HCT116 (cell line): ENCODE data around the gene NPDC1. TPM values are rescaled to one million over a fixed set of nuclear protein-coding genes. Genes with fewer than 3 reads are reported as not detected.

Experiments used
- ATAC-seq: fragments of 200-7000 bp; cut with Tn5 transposase; 2 replicates; pipeline ENCODE4 v1.9.1; 2020; ENCODE audit warnings: mild to moderate bottlenecking, moderate library complexity
- BruUV-seq: library from RNA; stranded (reverse); fragments of 400-500 nt; replicated peaks from 2 replicates; lab custom pipeline; 2021; lab: Mats Ljungman, UMichigan
- CTCF ChIA-PET: fragments of 300-600 bp; sonication (Branson Sonifier 250); formaldehyde crosslinking; loops from one replicate; lab custom pipeline; 2021; ENCODE audit warnings: antibody characterized with exemption; lab: Charles Lee
- POLR2A ChIA-PET: fragments of 300-600, 350-600 bp; sonication (Branson Sonifier 250); formaldehyde crosslinking; loops from one replicate; lab custom pipeline; 2021; ENCODE audit warnings: antibody characterized with exemption; lab: Charles Lee
- RAD21 ChIA-PET, 2 experiments: fragments of 300-600 bp; sonication (Branson Sonifier 250); formaldehyde crosslinking; loops; one replicate each; lab custom pipeline; 2023; ENCODE audit warnings: low total read pairs in 2 of 2; ENCODE audit not compliant: uncharacterized antibody in 2 of 2, unreplicated experiment in 2 of 2, low non-redundant PET in 1 of 2; lab: Charles Lee
- DNase-seq: peaks from one replicate; pipeline ENCODE4 v3.0.0-alpha.2; 2010; ENCODE audit warnings: low read depth, low spot score
- H2AFZ ChIP-seq: fragments of 200-600 bp; shearing (Covaris generic), sonication (generic); 2 replicates; pipeline ENCODE4 v1.6.1; 2017; ENCODE audit warnings: low read depth, mixed run types, mixed read lengths, antibody characterized with exemption, low read length; ENCODE audit not compliant: poor library complexity, severe bottlenecking
- H3K27ac ChIP-seq: 2 replicates; pipeline ENCODE4 v1.5.1; 2012; ENCODE audit warnings: low read depth, low read length
- H3K27me3 ChIP-seq: fragments of 200-600 bp; sonication (generic); 2 replicates; pipeline ENCODE4 v1.6.1; 2016; ENCODE audit warnings: mixed run types, low read length, mixed read lengths; ENCODE audit not compliant: insufficient read depth
- H3K36me3 ChIP-seq, 2 experiments: fragments of 200-500 bp in 1 of 2; fragments of 200-600 bp in 1 of 2; sonication (Bioruptor generic) in 1 of 2; sonication (generic) in 1 of 2; 2 replicates each; pipeline versions ENCODE4 v1.5.1 to v1.6.1; 2014 to 2016; ENCODE audit warnings: low read length in 2 of 2, inconsistent platforms in 1 of 2, mixed read lengths in 1 of 2, mixed run types in 1 of 2; ENCODE audit not compliant: insufficient read depth in 2 of 2, control insufficient read depth in 1 of 2
- H3K4me1 ChIP-seq, 2 experiments: fragments of 200-600 bp in 1 of 2; sonication (generic) in 1 of 2; 2 replicates each; pipeline versions ENCODE4 v1.5.1 to v1.6.1; 2012 to 2017; ENCODE audit warnings: low read length in 2 of 2, inconsistent platforms in 1 of 2, mild to moderate bottlenecking in 1 of 2, mixed read lengths in 1 of 2, mixed run types in 1 of 2, moderate library complexity in 1 of 2; ENCODE audit not compliant: insufficient read depth in 2 of 2, control insufficient read depth in 1 of 2
- H3K4me2 ChIP-seq: fragments of 200-600 bp; sonication (generic); 2 replicates; pipeline ENCODE4 v1.6.1; 2017; ENCODE audit warnings: mixed run types, low read length, mixed read lengths
- H3K4me3 ChIP-seq, 2 experiments: fragments of 200-600 bp in 1 of 2; sonication (generic) in 1 of 2; replicated peaks in 1 of 2; 2 replicates each; pipeline ENCODE4 v1.5.1; 2011 to 2016; ENCODE audit warnings: low read length in 2 of 2, control low read depth in 1 of 2, low read depth in 1 of 2, mild to moderate bottlenecking in 1 of 2, mixed read lengths in 1 of 2, mixed run types in 1 of 2
- H3K79me2 ChIP-seq: fragments of 200-600 bp; sonication (generic); 2 replicates; pipeline ENCODE4 v1.6.1; 2017; ENCODE audit warnings: mild to moderate bottlenecking, mixed run types, low read length, moderate library complexity, mixed read lengths; ENCODE audit not compliant: insufficient read depth
- H3K9ac ChIP-seq: fragments of 200-600 bp; sonication (generic); 2 replicates; pipeline ENCODE4 v1.6.1; 2016; ENCODE audit warnings: low read length, mixed read lengths
- H3K9me2 ChIP-seq: fragments of 200-600 bp; sonication (generic), shearing (Covaris generic); 2 replicates; pipeline ENCODE4 v1.6.1; 2017; ENCODE audit warnings: mixed run types, mild to moderate bottlenecking, moderate library complexity; ENCODE audit not compliant: insufficient read depth
- H3K9me3 ChIP-seq, 2 experiments: fragments of 200-500 bp in 1 of 2; fragments of 200-600 bp in 1 of 2; sonication (Bioruptor generic) in 1 of 2; sonication (generic) in 1 of 2; 2 replicates each; pipeline ENCODE4 v1.6.1; 2014 to 2017; ENCODE audit warnings: low read length in 2 of 2, mixed read lengths in 2 of 2, inconsistent platforms in 1 of 2, low read depth in 1 of 2, mild to moderate bottlenecking in 1 of 2, mixed run types in 1 of 2, moderate library complexity in 1 of 2; ENCODE audit not compliant: control insufficient read depth in 1 of 2, insufficient read depth in 1 of 2
- H4K20me1 ChIP-seq: fragments of 200-600 bp; sonication (generic), shearing (Covaris generic); 2 replicates; pipeline ENCODE4 v1.6.1; 2017; ENCODE audit warnings: mixed run types, mild to moderate bottlenecking, moderate library complexity; ENCODE audit not compliant: insufficient read depth
- CTCF ChIP-seq, 3 experiments: fragments of 200-600 bp in 1 of 3; sonication (generic) in 1 of 3; IDR thresholded peaks in 2 of 3; conservative IDR thresholded peaks in 1 of 3; 2 replicates each; pipeline ENCODE4 v1.5.1; 2012 to 2017; ENCODE audit warnings: low read depth in 2 of 3, low read length in 2 of 3, antibody characterized with exemption in 1 of 3, borderline replicate concordance in 1 of 3, control low read depth in 1 of 3, mild to moderate bottlenecking in 1 of 3, mixed read lengths in 1 of 3, mixed run types in 1 of 3, moderate library complexity in 1 of 3; ENCODE audit not compliant: insufficient read depth in 1 of 3
- ELF1 ChIP-seq: IDR thresholded peaks from 2 replicates; pipeline ENCODE4 v1.6.1; 2012; ENCODE audit warnings: low read depth, borderline replicate concordance
- EZH2phosphoT487 ChIP-seq: fragments of 200-600 bp; IDR thresholded peaks from 2 replicates; pipeline ENCODE4 v1.6.1; 2018; ENCODE audit warnings: antibody characterized with exemption, borderline replicate concordance
- FOSL1 ChIP-seq: IDR thresholded peaks from 2 replicates; pipeline ENCODE4 v1.6.1; 2012; ENCODE audit warnings: low read depth
- MAX ChIP-seq: IDR thresholded peaks from 2 replicates; pipeline ENCODE4 v1.6.1; 2012
- POLR2A ChIP-seq: IDR thresholded peaks from 2 replicates; pipeline ENCODE4 v1.7.0; 2011; ENCODE audit warnings: borderline replicate concordance; ENCODE audit not compliant: insufficient read depth, insufficient read length; ENCODE audit errors: extremely low read depth
- REST ChIP-seq: IDR thresholded peaks from 2 replicates; pipeline ENCODE4 v1.6.1; 2012; ENCODE audit warnings: low read depth
- ZBTB33 ChIP-seq: IDR thresholded peaks from 2 replicates; pipeline ENCODE4 v1.6.1; 2011; ENCODE audit warnings: mild to moderate bottlenecking, low read length, moderate library complexity; ENCODE audit not compliant: insufficient replicate concordance; ENCODE audit errors: extremely low read depth
- intact Hi-C: fragments of 100-400 bp; cut with micrococcal nuclease; formaldehyde crosslinking; loops from 2 replicates; pipeline ENCODE4 v1.10.0; 2022
- total RNA-seq: library from RNA; stranded (reverse); gene quantifications from one replicate; pipeline ENCODE4 v1.2.1, GENCODE V29; 2021; ENCODE audit not compliant: unreplicated experiment

Gene NPDC1
- total RNA-seq, 1 experiment from 2014 or later: 98.8 TPM

- no peak overlapping the region for H2AFZ ChIP-seq
- H3K27me3 ChIP-seq: no peaks in the 10 kb centered on the region
- CTCF ChIA-PET: interaction anchor here (1.1 kb wide), 1 partner anchor 10 kb away, joined by 4 read pairs; no protein-coding TSS in a partner anchor
- H3K27ac ChIP-seq: no peak overlapping the region
- H4K20me1 ChIP-seq: no peaks in the 10 kb centered on the region
- DNase-seq: no peak
- H3K9ac ChIP-seq: no peak overlapping the region
- peaks cover 19 to 27% of the 10 kb centered on the region in 2 experiments; a peak in 3 of 4 replicates for H3K36me3 ChIP-seq
- no peaks in the 10 kb centered on the region for H3K9me2 ChIP-seq
- peaks cover 5 to 13% of the 10 kb centered on the region in 2 experiments; a peak in 3 of 4 replicates for H3K4me1 ChIP-seq
- no peak overlapping the region for H3K4me2 ChIP-seq
- no TSS peak for BruUV-seq
- no peak for ATAC-seq
- no peak for TF ChIP-seq FOSL1
- TF ChIP-seq EZH2phosphoT487: no peak
- no peak for TF ChIP-seq POLR2A
- RAD21 ChIA-PET: no interaction called here
- no peaks in the 10 kb centered on the region; the same call in 1 of the 2 replicates for H3K79me2 ChIP-seq
- no peak overlapping the region for H3K4me3 ChIP-seq
- intact Hi-C loops: no loop called here
- H3K9me3 ChIP-seq: no peaks in the 10 kb centered on the region
- POLR2A ChIA-PET: no interaction called here
Measured at GRCh38 chr9:137018761-137019559, 27.0 kb downstream of the NPDC1 start.

- no peak overlapping the region for H2AFZ ChIP-seq
- no peak for DNase-seq
- no peak overlapping the region for H3K4me3 ChIP-seq
- ChIA-PET RAD21 (no interaction called here), POLR2A (no interaction called here), CTCF (interaction anchor here (1.2 kb wide), 1 partner anchor 11 kb away, joined by 4 read pairs; no protein-coding TSS in a partner anchor)
- no peak for ATAC-seq
- no peaks in the 10 kb centered on the region for H3K79me2 ChIP-seq
- H4K20me1 ChIP-seq: no peaks in the 10 kb centered on the region
- intact Hi-C loops: no loop called here
- BruUV-seq: no TSS peak
- H3K36me3 ChIP-seq: peaks cover 19 to 27% of the 10 kb centered on the region in 2 experiments; a peak in 3 of 4 replicates
- H3K27me3 ChIP-seq: no peaks in the 10 kb centered on the region
- H3K9me2 ChIP-seq: no peaks in the 10 kb centered on the region
- H3K27ac ChIP-seq: no peak overlapping the region
- H3K9me3 ChIP-seq: no peaks in the 10 kb centered on the region
- peaks cover 5 to 9% of the 10 kb centered on the region in 2 experiments; a peak in 3 of 4 replicates for H3K4me1 ChIP-seq
- H3K9ac ChIP-seq: no peak overlapping the region
- no peak overlapping the region for H3K4me2 ChIP-seq
- TF ChIP-seq ELF1 (no peak), REST (no peak), CTCF (IDR thresholded peaks at IDR 0.05 in 2 of 3, conservative IDR thresholded peaks at IDR 0.05 in 1 of 3; ENCODE audit: borderline replicate concordance in 1 of 3, insufficient read depth in 1 of 3, low read depth in 2 of 3, low read length in 2 of 3) (no peak), MAX (no peak), ZBTB33 (no peak)
Measured at GRCh38 chr9:137017791-137018497, 28.0 kb downstream of the NPDC1 start.
